GM23338 (cell line): ENCODE measurements around the gene AKT1S1.

Experiments
- CREB1 ChIP-seq: fragments of 250-450 bp; sonication (Bioruptor Pico); IDR thresholded peaks from 2 replicates; pipeline ENCODE4 v1.5.0; 2020; ENCODE audit warnings: low read depth, mild to moderate bottlenecking, moderate library complexity
- ETS1 ChIP-seq: IDR thresholded peaks from 2 replicates; pipeline ENCODE4 v1.6.1; 2016; ENCODE audit warnings: antibody characterized with exemption
- EZH2 ChIP-seq: fragments of 200-600 bp; sonication (generic); IDR thresholded peaks from one replicate; pipeline ENCODE4 v1.8.0; 2017; ENCODE audit warnings: antibody characterized with exemption, mild to moderate bottlenecking, low read depth; ENCODE audit not compliant: unreplicated experiment
- EZH2phosphoT487 ChIP-seq: fragments of 200-600 bp; sonication (generic); IDR thresholded peaks from one replicate; pipeline ENCODE4 v1.8.1; 2018; ENCODE audit warnings: antibody characterized with exemption; ENCODE audit not compliant: unreplicated experiment
- NANOG ChIP-seq: IDR thresholded peaks from 2 replicates; pipeline ENCODE4 v1.6.1; 2016; ENCODE audit warnings: antibody characterized with exemption, borderline replicate concordance
- POLR2AphosphoS5 ChIP-seq: IDR thresholded peaks from 2 replicates; pipeline ENCODE4 v1.6.1; 2016; ENCODE audit warnings: antibody characterized with exemption, low read depth
- REST ChIP-seq: IDR thresholded peaks from one replicate; pipeline ENCODE4 v1.6.1; 2018; ENCODE audit warnings: antibody characterized with exemption; ENCODE audit not compliant: unreplicated experiment
- STAT1 ChIP-seq: IDR thresholded peaks from one replicate; pipeline ENCODE4 v1.6.1; 2016; ENCODE audit warnings: antibody characterized with exemption; ENCODE audit not compliant: unreplicated experiment
- ZNF114 ChIP-seq: fragments of 250-450 bp; sonication (Bioruptor Pico); IDR thresholded peaks from 2 replicates; pipeline ENCODE4 v1.5.0; 2020; ENCODE audit warnings: mild to moderate bottlenecking, moderate library complexity
- TF ChIP-seq, protein P1 (sequence below), 2 experiments: fragments of 200-600 bp in 1 of 2; sonication (generic) in 1 of 2; conservative IDR thresholded peaks; 2 replicates each; pipeline versions ENCODE4 v1.5.1 to v1.6.1; 2016 to 2017; ENCODE audit warnings: antibody characterized with exemption in 2 of 2, low read depth in 2 of 2, mild to moderate bottlenecking in 2 of 2, moderate library complexity in 1 of 2
- TF ChIP-seq, protein P2 (sequence below): fragments of 250-450 bp; sonication (Bioruptor Pico); IDR thresholded peaks from 2 replicates; pipeline ENCODE4 v1.5.0; 2020; ENCODE audit warnings: mild to moderate bottlenecking, moderate library complexity

DNA sequence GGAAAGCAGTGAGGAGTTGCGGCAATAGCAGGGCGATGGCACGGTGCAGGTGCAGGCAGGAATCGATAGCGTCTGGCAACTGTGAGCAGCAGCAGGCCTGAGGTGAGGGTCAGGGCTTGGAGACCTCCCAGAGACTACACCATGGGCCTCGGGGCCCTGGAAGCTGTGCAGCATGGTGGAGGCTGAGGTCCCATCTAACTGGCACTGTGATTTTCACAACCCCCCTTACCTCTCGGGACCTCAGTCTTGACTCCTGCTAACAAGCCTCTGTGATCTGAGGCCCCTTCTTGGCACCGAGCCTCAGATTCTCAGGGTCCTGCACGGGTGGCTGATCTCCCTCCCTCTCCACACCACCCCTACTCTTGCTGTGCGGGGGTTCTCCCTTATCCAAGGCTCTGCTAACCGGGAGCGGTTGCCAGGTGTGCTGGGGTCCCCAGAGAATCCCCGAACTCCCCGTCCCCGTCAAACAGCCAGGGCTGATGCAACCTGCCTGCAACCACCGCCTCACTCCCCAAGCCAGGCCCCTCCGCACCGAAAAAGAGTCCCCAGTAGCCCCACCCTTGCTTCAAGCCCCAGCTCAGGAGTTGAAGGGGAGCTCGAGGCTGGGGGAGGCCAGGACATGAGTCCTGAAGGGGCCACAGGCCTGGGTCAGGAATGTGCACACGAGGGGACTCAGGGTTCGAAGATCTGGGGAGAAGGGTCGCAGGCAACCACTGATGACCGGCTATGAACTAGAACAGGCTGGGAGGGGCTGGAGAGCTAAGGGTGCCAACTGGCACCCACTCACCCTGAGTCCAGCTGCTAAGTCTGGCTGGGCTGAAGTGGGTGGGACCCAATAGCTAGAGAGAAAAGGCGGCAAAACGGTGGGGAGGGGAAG, 47.1 kb upstream of the AKT1S1 start:
- TF ChIP-seq, protein P1, sequence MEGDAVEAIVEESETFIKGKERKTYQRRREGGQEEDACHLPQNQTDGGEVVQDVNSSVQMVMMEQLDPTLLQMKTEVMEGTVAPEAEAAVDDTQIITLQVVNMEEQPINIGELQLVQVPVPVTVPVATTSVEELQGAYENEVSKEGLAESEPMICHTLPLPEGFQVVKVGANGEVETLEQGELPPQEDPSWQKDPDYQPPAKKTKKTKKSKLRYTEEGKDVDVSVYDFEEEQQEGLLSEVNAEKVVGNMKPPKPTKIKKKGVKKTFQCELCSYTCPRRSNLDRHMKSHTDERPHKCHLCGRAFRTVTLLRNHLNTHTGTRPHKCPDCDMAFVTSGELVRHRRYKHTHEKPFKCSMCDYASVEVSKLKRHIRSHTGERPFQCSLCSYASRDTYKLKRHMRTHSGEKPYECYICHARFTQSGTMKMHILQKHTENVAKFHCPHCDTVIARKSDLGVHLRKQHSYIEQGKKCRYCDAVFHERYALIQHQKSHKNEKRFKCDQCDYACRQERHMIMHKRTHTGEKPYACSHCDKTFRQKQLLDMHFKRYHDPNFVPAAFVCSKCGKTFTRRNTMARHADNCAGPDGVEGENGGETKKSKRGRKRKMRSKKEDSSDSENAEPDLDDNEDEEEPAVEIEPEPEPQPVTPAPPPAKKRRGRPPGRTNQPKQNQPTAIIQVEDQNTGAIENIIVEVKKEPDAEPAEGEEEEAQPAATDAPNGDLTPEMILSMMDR (conservative IDR thresholded peaks at IDR 0.05; ENCODE audit: low read depth in 2 of 2): no peak
- TF ChIP-seq REST (no peak), EZH2phosphoT487 (no peak), POLR2AphosphoS5 (no peak; the same call in 1 of the 2 replicates), EZH2 (no peak), CREB1 (CRISPR knock-in tag) (no peak), ZNF114 (CRISPR knock-in tag) (no peak), STAT1 (no peak), ETS1 (no peak), NANOG (no peak)
- TF ChIP-seq, protein P2, sequence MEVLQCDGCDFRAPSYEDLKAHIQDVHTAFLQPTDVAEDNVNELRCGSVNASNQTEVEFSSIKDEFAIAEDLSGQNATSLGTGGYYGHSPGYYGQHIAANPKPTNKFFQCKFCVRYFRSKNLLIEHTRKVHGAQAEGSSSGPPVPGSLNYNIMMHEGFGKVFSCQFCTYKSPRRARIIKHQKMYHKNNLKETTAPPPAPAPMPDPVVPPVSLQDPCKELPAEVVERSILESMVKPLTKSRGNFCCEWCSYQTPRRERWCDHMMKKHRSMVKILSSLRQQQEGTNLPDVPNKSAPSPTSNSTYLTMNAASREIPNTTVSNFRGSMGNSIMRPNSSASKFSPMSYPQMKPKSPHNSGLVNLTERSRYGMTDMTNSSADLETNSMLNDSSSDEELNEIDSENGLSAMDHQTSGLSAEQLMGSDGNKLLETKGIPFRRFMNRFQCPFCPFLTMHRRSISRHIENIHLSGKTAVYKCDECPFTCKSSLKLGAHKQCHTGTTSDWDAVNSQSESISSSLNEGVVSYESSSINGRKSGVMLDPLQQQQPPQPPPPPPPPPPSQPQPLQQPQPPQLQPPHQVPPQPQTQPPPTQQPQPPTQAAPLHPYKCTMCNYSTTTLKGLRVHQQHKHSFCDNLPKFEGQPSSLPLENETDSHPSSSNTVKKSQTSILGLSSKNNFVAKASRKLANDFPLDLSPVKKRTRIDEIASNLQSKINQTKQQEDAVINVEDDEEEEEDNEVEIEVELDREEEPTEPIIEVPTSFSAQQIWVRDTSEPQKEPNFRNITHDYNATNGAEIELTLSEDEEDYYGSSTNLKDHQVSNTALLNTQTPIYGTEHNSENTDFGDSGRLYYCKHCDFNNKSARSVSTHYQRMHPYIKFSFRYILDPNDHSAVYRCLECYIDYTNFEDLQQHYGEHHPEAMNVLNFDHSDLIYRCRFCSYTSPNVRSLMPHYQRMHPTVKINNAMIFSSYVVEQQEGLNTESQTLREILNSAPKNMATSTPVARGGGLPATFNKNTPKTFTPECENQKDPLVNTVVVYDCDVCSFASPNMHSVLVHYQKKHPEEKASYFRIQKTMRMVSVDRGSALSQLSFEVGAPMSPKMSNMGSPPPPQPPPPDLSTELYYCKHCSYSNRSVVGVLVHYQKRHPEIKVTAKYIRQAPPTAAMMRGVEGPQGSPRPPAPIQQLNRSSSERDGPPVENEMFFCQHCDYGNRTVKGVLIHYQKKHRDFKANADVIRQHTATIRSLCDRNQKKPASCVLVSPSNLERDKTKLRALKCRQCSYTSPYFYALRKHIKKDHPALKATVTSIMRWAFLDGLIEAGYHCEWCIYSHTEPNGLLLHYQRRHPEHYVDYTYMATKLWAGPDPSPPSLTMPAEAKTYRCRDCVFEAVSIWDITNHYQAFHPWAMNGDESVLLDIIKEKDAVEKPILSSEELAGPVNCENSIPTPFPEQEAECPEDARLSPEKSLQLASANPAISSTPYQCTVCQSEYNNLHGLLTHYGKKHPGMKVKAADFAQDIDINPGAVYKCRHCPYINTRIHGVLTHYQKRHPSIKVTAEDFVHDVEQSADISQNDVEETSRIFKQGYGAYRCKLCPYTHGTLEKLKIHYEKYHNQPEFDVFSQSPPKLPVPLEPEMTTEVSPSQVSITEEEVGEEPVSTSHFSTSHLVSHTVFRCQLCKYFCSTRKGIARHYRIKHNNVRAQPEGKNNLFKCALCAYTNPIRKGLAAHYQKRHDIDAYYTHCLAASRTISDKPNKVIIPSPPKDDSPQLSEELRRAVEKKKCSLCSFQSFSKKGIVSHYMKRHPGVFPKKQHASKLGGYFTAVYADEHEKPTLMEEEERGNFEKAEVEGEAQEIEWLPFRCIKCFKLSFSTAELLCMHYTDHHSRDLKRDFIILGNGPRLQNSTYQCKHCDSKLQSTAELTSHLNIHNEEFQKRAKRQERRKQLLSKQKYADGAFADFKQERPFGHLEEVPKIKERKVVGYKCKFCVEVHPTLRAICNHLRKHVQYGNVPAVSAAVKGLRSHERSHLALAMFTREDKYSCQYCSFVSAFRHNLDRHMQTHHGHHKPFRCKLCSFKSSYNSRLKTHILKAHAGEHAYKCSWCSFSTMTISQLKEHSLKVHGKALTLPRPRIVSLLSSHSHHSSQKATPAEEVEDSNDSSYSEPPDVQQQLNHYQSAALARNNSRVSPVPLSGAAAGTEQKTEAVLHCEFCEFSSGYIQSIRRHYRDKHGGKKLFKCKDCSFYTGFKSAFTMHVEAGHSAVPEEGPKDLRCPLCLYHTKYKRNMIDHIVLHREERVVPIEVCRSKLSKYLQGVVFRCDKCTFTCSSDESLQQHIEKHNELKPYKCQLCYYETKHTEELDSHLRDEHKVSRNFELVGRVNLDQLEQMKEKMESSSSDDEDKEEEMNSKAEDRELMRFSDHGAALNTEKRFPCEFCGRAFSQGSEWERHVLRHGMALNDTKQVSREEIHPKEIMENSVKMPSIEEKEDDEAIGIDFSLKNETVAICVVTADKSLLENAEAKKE (CRISPR knock-in tag): no peak
